Mesenchymal stem cell (in vitro differentiated cells and primary cell): ENCODE results near the gene ZNF579. TPM values are rescaled to one million over a fixed set of nuclear protein-coding genes. Genes with fewer than 3 reads are reported as not detected.

Experiments used
- DNase-seq: peaks from one replicate; pipeline ENCODE4 v3.0.0-alpha.2; 2013
- H2AFZ ChIP-seq: one replicate; pipeline ENCODE4 v1.6.1; 2013; ENCODE audit warnings: low read depth, mild to moderate bottlenecking, control low read depth, inconsistent platforms, low read length, moderate library complexity
- H2AK5ac ChIP-seq: 2 replicates; pipeline ENCODE4 v1.6.1; 2013; ENCODE audit warnings: low read length, moderate library complexity, mild to moderate bottlenecking, inconsistent platforms; ENCODE audit not compliant: severe bottlenecking
- H2BK120ac ChIP-seq: one replicate; pipeline ENCODE4 v1.6.1; 2013; ENCODE audit warnings: low read depth, mild to moderate bottlenecking, inconsistent platforms, low read length, moderate library complexity
- H2BK12ac ChIP-seq, 2 experiments: one replicate each; pipeline ENCODE4 v1.6.1; 2013; ENCODE audit warnings: inconsistent platforms in 2 of 2, low read length in 2 of 2, mild to moderate bottlenecking in 2 of 2, moderate library complexity in 2 of 2, control low read depth in 1 of 2
- H2BK15ac ChIP-seq: one replicate; pipeline ENCODE4 v1.6.1; 2013; ENCODE audit warnings: mild to moderate bottlenecking, low read depth, inconsistent platforms; ENCODE audit not compliant: poor library complexity, severe bottlenecking
- H2BK5ac ChIP-seq: 2 replicates; pipeline ENCODE4 v1.6.1; 2013; ENCODE audit warnings: low read depth, mild to moderate bottlenecking, low read length, control low read depth, inconsistent platforms; ENCODE audit not compliant: poor library complexity, severe bottlenecking
- H3K14ac ChIP-seq, 2 experiments: one replicate each; pipeline ENCODE4 v1.6.1; 2013; ENCODE audit warnings: inconsistent platforms in 2 of 2, low read length in 2 of 2, control low read depth in 1 of 2, mild to moderate bottlenecking in 1 of 2, moderate library complexity in 1 of 2
- H3K18ac ChIP-seq, 2 experiments: one replicate each; pipeline ENCODE4 v1.6.1; 2013; ENCODE audit warnings: inconsistent platforms in 2 of 2, low read length in 2 of 2, control low read depth in 1 of 2, low read depth in 1 of 2, mild to moderate bottlenecking in 1 of 2
- H3K23ac ChIP-seq, 2 experiments: one replicate each; pipeline ENCODE4 v1.6.1; 2013; ENCODE audit warnings: inconsistent platforms in 2 of 2, low read length in 2 of 2, mild to moderate bottlenecking in 2 of 2, moderate library complexity in 2 of 2, control low read depth in 1 of 2
- H3K27ac ChIP-seq: 2 replicates; pipeline ENCODE4 v1.5.1; 2013; ENCODE audit warnings: mild to moderate bottlenecking, moderate library complexity, low read length, control low read depth, inconsistent platforms; ENCODE audit not compliant: poor library complexity, severe bottlenecking
- H3K27me3 ChIP-seq, 2 experiments: 2 replicates each; pipeline versions ENCODE4 v1.6.1 to v1.7.0; 2013; ENCODE audit warnings: low read length in 2 of 2, mild to moderate bottlenecking in 2 of 2, moderate library complexity in 2 of 2, control low read depth in 1 of 2, inconsistent platforms in 1 of 2; ENCODE audit not compliant: control insufficient read depth in 1 of 2, insufficient read depth in 1 of 2
- H3K36me3 ChIP-seq, 2 experiments: 2 replicates each; pipeline versions ENCODE4 v1.6.1 to v1.7.0; 2013; ENCODE audit warnings: low read length in 2 of 2, control low read depth in 1 of 2, inconsistent platforms in 1 of 2, low read depth in 1 of 2, mild to moderate bottlenecking in 1 of 2; ENCODE audit not compliant: insufficient read depth in 2 of 2, control insufficient read depth in 1 of 2
- H3K4ac ChIP-seq, 2 experiments: one replicate each; pipeline ENCODE4 v1.6.1; 2013; ENCODE audit warnings: inconsistent platforms in 2 of 2, low read length in 2 of 2, mild to moderate bottlenecking in 2 of 2, moderate library complexity in 2 of 2, control low read depth in 1 of 2, low read depth in 1 of 2
- H3K4me1 ChIP-seq: 2 replicates; pipeline ENCODE4 v1.6.1; 2013; ENCODE audit warnings: low read depth, low read length, control low read depth; ENCODE audit not compliant: control insufficient read depth, insufficient read depth
- H3K4me2 ChIP-seq: 2 replicates; pipeline ENCODE4 v1.6.1; 2013; ENCODE audit warnings: low read length, mild to moderate bottlenecking, inconsistent platforms; ENCODE audit not compliant: poor library complexity, severe bottlenecking
- H3K4me3 ChIP-seq, 2 experiments: 2 replicates each; pipeline versions ENCODE4 v1.5.1 to v1.7.0; 2013; ENCODE audit warnings: low read length in 2 of 2, mild to moderate bottlenecking in 2 of 2, control low read depth in 1 of 2, low read depth in 1 of 2; ENCODE audit not compliant: insufficient read depth in 1 of 2
- H3K79me1 ChIP-seq: replicated peaks from 2 replicates; pipeline ENCODE4 v1.6.1; 2013; ENCODE audit warnings: mild to moderate bottlenecking, control low read depth, low read length, inconsistent platforms; ENCODE audit not compliant: poor library complexity, severe bottlenecking
- H3K9ac ChIP-seq: 2 replicates; pipeline ENCODE4 v1.7.0; 2013; ENCODE audit warnings: mild to moderate bottlenecking, low read length, moderate library complexity
- H3K9me3 ChIP-seq: 2 replicates; pipeline ENCODE4 v1.7.0; 2013; ENCODE audit warnings: mild to moderate bottlenecking, low read length; ENCODE audit not compliant: control insufficient read depth
- H4K8ac ChIP-seq: one replicate; pipeline ENCODE4 v1.6.1; 2013; ENCODE audit warnings: inconsistent platforms, mild to moderate bottlenecking, low read length, moderate library complexity
- H4K91ac ChIP-seq: one replicate; pipeline ENCODE4 v1.6.1; 2013; ENCODE audit warnings: mild to moderate bottlenecking, low read length, inconsistent platforms
- WGBS: methylation state at CpG from one replicate; pipeline ENCODE4 v1.1.7; 2013; ENCODE audit warnings: mixed read lengths; 5-methylcytosine and 5-hydroxymethylcytosine counted together
- polyA plus RNA-seq, 2 experiments: library from polyadenylated mRNA; stranded (reverse); fragments of 200-250 nt; gene quantifications; one replicate each; pipeline ENCODE4 v1.2.3, GENCODE V29; 2013

ZNF579 gene
- polyA plus RNA-seq (2013, experiment 1 of 2) = 25.8 TPM
- polyA plus RNA-seq (2013, experiment 2 of 2) = 25.7 TPM

- no peaks in the 10 kb centered on the region for H3K27me3 ChIP-seq
- H3K27ac ChIP-seq = peak within 1 kb of the TSS; percentile 99
- peak within 1 kb of the TSS in 1 of 2 experiments; percentile 99 for H3K14ac ChIP-seq
- peak within 1 kb of the TSS; percentile 88 to 98 for H3K18ac ChIP-seq
- peaks cover 38% of the 10 kb centered on the region for H3K4me1 ChIP-seq
- peak; percentile 91 for DNase-seq
- peak within 1 kb of the TSS; percentile 73 for H3K4me2 ChIP-seq
- peak within 1 kb of the TSS in 1 of 2 experiments; percentile 81 for H3K23ac ChIP-seq
- H3K9me3 ChIP-seq = no peaks in the 10 kb centered on the region
- peak within 1 kb of the TSS; percentile 66 for H2BK15ac ChIP-seq
- H3K9ac ChIP-seq = peak within 1 kb of the TSS; percentile 86
- peak within 1 kb of the TSS; percentile 62 to 98 for H3K4ac ChIP-seq
- H4K91ac ChIP-seq = peak within 1 kb of the TSS; percentile 86
- H2BK12ac ChIP-seq = no peak within 1 kb of the TSS
- peak within 1 kb of the TSS; percentile 97 for H4K8ac ChIP-seq
- no peak within 1 kb of the TSS for H2AFZ ChIP-seq
- H3K79me1 ChIP-seq = peaks cover 2% of the 10 kb centered on the region
- H3K36me3 ChIP-seq = peaks cover 13 to 29% of the 10 kb centered on the region in 2 experiments
- H2BK5ac ChIP-seq = peak within 1 kb of the TSS; percentile 100
- peak within 1 kb of the TSS; percentile 94 for H2BK120ac ChIP-seq
- WGBS = 0% methylated on average over 6 of the region's 24 CpGs
- peak within 1 kb of the TSS; percentile 86 to 90 for H3K4me3 ChIP-seq
- H2AK5ac ChIP-seq = peak within 1 kb of the TSS; percentile 76
Observed at GRCh38 chr19:55580628-55581144, at the start of gene ZNF579. Gene ZNF579 (minus strand): TSS chr19:55580848. CDS start chr19:55579639, 1,209 bp downstream.

GRCh38 chr19:55626350-55626749 is 45.7 kb upstream of the ZNF579 start:
- Histone ChIP-seq H2BK12ac (no peak overlapping the region), H3K27me3 (no peaks in the 10 kb centered on the region), H3K79me1 (peaks cover 13% of the 10 kb centered on the region), H2AK5ac (no peak overlapping the region), H2BK5ac (no peak overlapping the region), H4K91ac (no peak overlapping the region), H3K23ac (no peak overlapping the region), H3K9ac (no peak overlapping the region), H3K4me1 (peaks cover 7% of the 10 kb centered on the region), H2AFZ (no peak overlapping the region), H3K18ac (no peak overlapping the region), H3K4ac (no peak overlapping the region), H2BK120ac (no peak overlapping the region), H3K14ac (no peak overlapping the region), H4K8ac (no peak overlapping the region), H3K27ac (no peak overlapping the region), H3K9me3 (no peaks in the 10 kb centered on the region), H3K36me3 (peaks cover under 1 to 15% of the 10 kb centered on the region in 2 experiments), H3K4me3 (no peak overlapping the region), H2BK15ac (no peak overlapping the region), H3K4me2 (no peak overlapping the region)
- WGBS = 91% methylated on average over 11 of the region's 11 CpGs
- no peak for DNase-seq

GRCh38 chr19:55625004-55625326 is 44.3 kb upstream of the ZNF579 start:
- no peak overlapping the region for H4K91ac ChIP-seq
- peak overlapping the region; percentile 50 to 91 for H3K4me3 ChIP-seq
- no peak overlapping the region for H2AK5ac ChIP-seq
- H3K36me3 ChIP-seq = peaks cover 8 to 27% of the 10 kb centered on the region in 2 experiments
- peak overlapping the region; percentile 96 for H2AFZ ChIP-seq
- H3K9me3 ChIP-seq = no peaks in the 10 kb centered on the region
- no peak overlapping the region for H2BK12ac ChIP-seq
- no peak overlapping the region for H3K23ac ChIP-seq
- no peak overlapping the region for H4K8ac ChIP-seq
- no peak overlapping the region for H3K4ac ChIP-seq
- no peak overlapping the region for H3K27ac ChIP-seq
- H2BK5ac ChIP-seq = no peak overlapping the region
- peaks cover 17% of the 10 kb centered on the region for H3K79me1 ChIP-seq
- no peak overlapping the region for H2BK120ac ChIP-seq
- H2BK15ac ChIP-seq = no peak overlapping the region
- DNase-seq = no peak
- no peaks in the 10 kb centered on the region for H3K27me3 ChIP-seq
- H3K4me1 ChIP-seq = peaks cover 7% of the 10 kb centered on the region
- H3K4me2 ChIP-seq = peak overlapping the region; percentile 74
- WGBS = 68% methylated on average over 11 of the region's 11 CpGs
- no peak overlapping the region for H3K18ac ChIP-seq
- peak overlapping the region in 1 of 2 experiments; percentile 26 for H3K14ac ChIP-seq
- H3K9ac ChIP-seq = peak overlapping the region; percentile 89

GRCh38 chr19:55624109-55625003 is 43.7 kb upstream of the ZNF579 start, which contains the start of gene ZNF784:
Gene ZNF784 (minus strand): TSS chr19:55624566. CDS start chr19:55624561, 5 bp downstream.
- Histone ChIP-seq H3K27ac (peak within 1 kb of the TSS; percentile 91), H4K8ac (peak within 1 kb of the TSS; percentile 96), H2AFZ (peak within 1 kb of the TSS; percentile 96), H3K79me1 (peaks cover 17% of the 10 kb centered on the region), H2AK5ac (peak within 1 kb of the TSS; percentile 43), H3K4me2 (peak within 1 kb of the TSS; percentile 74), H3K14ac (peak within 1 kb of the TSS in 1 of 2 experiments; percentile 26), H2BK15ac (no peak within 1 kb of the TSS), H3K27me3 (no peaks in the 10 kb centered on the region), H3K23ac (no peak within 1 kb of the TSS), H3K4me1 (peaks cover 7% of the 10 kb centered on the region), H3K4ac (peak within 1 kb of the TSS in 1 of 2 experiments; percentile 88), H4K91ac (peak within 1 kb of the TSS; percentile 96), H3K36me3 (peaks cover 8 to 27% of the 10 kb centered on the region in 2 experiments), H3K9me3 (no peaks in the 10 kb centered on the region), H3K9ac (peak within 1 kb of the TSS; percentile 89), H2BK5ac (no peak within 1 kb of the TSS), H2BK12ac (no peak within 1 kb of the TSS), H3K4me3 (peak within 1 kb of the TSS; percentile 83 to 91), H2BK120ac (peak within 1 kb of the TSS; percentile 97), H3K18ac (peak within 1 kb of the TSS; percentile 78 to 97)
- WGBS = 2% methylated on average over 53 of the region's 56 CpGs
- DNase-seq = peak; percentile 90
